ENCODE data around the gene HPSE. TPM values are rescaled to one million over a fixed set of nuclear protein-coding genes. Genes with fewer than 3 reads are reported as not detected.

HPSE gene
- total and polyA plus RNA-seq, 2 of the 8 experiments (the other 6 are each of a cell fraction or from before 2014, with no cell fraction given), result 1.5 to 5.0 TPM

DNA sequence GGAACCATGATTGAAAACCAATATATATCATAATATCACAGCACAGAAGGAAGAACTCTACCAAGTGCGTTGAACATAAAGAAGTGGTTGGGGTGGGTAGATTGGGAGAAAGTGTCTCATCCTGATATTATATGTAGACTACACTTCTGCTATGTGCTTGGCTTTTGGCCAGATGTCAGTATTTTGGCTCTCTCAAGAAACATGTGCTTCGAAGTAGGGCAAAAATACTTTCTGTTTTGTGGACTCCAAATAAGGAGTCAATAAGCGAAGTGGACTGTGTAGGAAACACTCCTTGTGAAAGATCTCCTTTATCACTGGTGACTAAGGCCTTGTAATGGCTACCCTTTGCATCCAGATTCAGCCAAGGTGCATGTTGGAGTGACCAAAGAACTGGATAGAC, 7.8 kb upstream of the HPSE start:
- POLR2A ChIA-PET (ENCODE audit: partially characterized antibody), result no interaction called here
- no peaks in the 10 kb centered on the region for H3K4me1 ChIP-seq (replicated peaks in 1 of 4; ENCODE audit: control insufficient read depth in 3 of 4, insufficient read depth in 4 of 4, low read length in 3 of 4)
- H2BK120ac ChIP-seq (replicated peaks; ENCODE audit: low read depth, low read length), result no peak overlapping the region
- no peak overlapping the region for H2BK20ac ChIP-seq (ENCODE audit: low read length)
- no peaks in the 10 kb centered on the region for H3K36me3 ChIP-seq (ENCODE audit: control insufficient read depth in 2 of 4, insufficient read depth in 4 of 4, low read length in 3 of 4)
- no peak overlapping the region for H3K4me2 ChIP-seq (ENCODE audit: insufficient read depth in 1 of 2, low read depth in 2 of 2, low read length in 2 of 2)
- TF ChIP-seq JUND (IDR thresholded peaks at IDR 0.05; ENCODE audit: low read length) (no peak), SIX5 (IDR thresholded peaks at IDR 0.05; ENCODE audit: low read depth, low read length) (no peak), SP4 (IDR thresholded peaks at IDR 0.05; ENCODE audit: low read length) (no peak)
- H3K4me3 ChIP-seq (ENCODE audit: extremely low read depth in 1 of 4, insufficient read depth in 2 of 4, low read depth in 3 of 4, low read length in 4 of 4), result no peak overlapping the region
- WGBS, 2 experiments (ENCODE audit: extremely low coverage in 1 of 2, insufficient coverage in 1 of 2, insufficient read length in 1 of 2, insufficient replicate concordance in 2 of 2, low coverage in 1 of 2, low lambda C conversion rate in 2 of 2, missing lambda C conversion rate in 1 of 2), result 81% methylated on average over 3 of the region's 3 CpGs; no CpG with 5 or more reads in 1 of the 2 experiments
- no peak overlapping the region for H3K27ac ChIP-seq (ENCODE audit: low read depth, low read length)
- no peak for DNase-seq (ENCODE audit: low read depth in 1 of 2, low spot score in 2 of 2)
- H3K23ac ChIP-seq (ENCODE audit: insufficient read length), result no peak overlapping the region
- H4K91ac ChIP-seq (replicated peaks; ENCODE audit: insufficient read length, low read length), result no peak overlapping the region
- no peak overlapping the region for H3K56ac ChIP-seq (replicated peaks; ENCODE audit: insufficient read length, low read depth, low read length)
- H3K18ac ChIP-seq (ENCODE audit: extremely low read depth, low read length), result no peak overlapping the region
- H2AK5ac ChIP-seq (ENCODE audit: low read depth, low read length), result no peak overlapping the region
- FAIRE-seq, result no peak
- CTCF ChIA-PET (ENCODE audit: partially characterized antibody), result no interaction called here
- no peaks in the 10 kb centered on the region for H3K79me1 ChIP-seq (ENCODE audit: low read depth, low read length)
- no peak overlapping the region for H3K4ac ChIP-seq (replicated peaks; ENCODE audit: insufficient read length, low read depth, low read length)
- no peak overlapping the region for H2BK15ac ChIP-seq (ENCODE audit: low read length)
- no peak overlapping the region for H2AFZ ChIP-seq (ENCODE audit: low read length)
- no peak overlapping the region for H2BK5ac ChIP-seq (ENCODE audit: low read depth, low read length)
- no peak overlapping the region for H3K14ac ChIP-seq (ENCODE audit: insufficient read length)
- H4K5ac ChIP-seq (ENCODE audit: insufficient read length, low read depth, low read length), result no peak overlapping the region
- no peak overlapping the region for H3K9ac ChIP-seq (replicated peaks in 1 of 4; ENCODE audit: extremely low read depth in 1 of 4, low read depth in 3 of 4, low read length in 3 of 4)
- no peaks in the 10 kb centered on the region for H3K27me3 ChIP-seq (replicated peaks in 1 of 4; ENCODE audit: control insufficient read depth in 3 of 4, extremely low read depth in 1 of 4, insufficient read depth in 3 of 4, low read length in 3 of 4)
- no peak overlapping the region for H4K8ac ChIP-seq (ENCODE audit: extremely low read depth, insufficient read depth, low read length)
- H4K20me1 ChIP-seq (replicated peaks in 1 of 2; ENCODE audit: control insufficient read depth in 1 of 2, insufficient read depth in 2 of 2, low read length in 2 of 2), result no peaks in the 10 kb centered on the region
- H3K79me2 ChIP-seq (ENCODE audit: control insufficient read depth in 1 of 2, insufficient read depth in 2 of 2, low read length in 2 of 2), result no peaks in the 10 kb centered on the region
- no peaks in the 10 kb centered on the region; the same call in 1 of the 2 replicates for H3K23me2 ChIP-seq (ENCODE audit: low read depth, low read length)
- H3K9me3 ChIP-seq (ENCODE audit: insufficient read depth in 2 of 2, low read depth in 1 of 2, low read length in 1 of 2), result peaks cover 3 to 5% of the 10 kb centered on the region in 2 experiments; a peak in 1 of 4 replicates
- H2BK12ac ChIP-seq (ENCODE audit: low read depth, low read length), result no peak overlapping the region
